GM18909 (cell line): ENCODE measurements around the gene LRP6.
"Not testable (repeated sequence)": the region's sequence is repeated elsewhere in the genome, so short reads cannot be mapped to it uniquely, and the experiment has no call there.

Experiments
- ATAC-seq: cut with Tn5 transposase; IDR thresholded peaks from one replicate; pipeline ENCODE4 v1.9.1; 2021; ENCODE audit warnings: mild to moderate bottlenecking; ENCODE audit not compliant: unreplicated experiment, poor library complexity

The LRP6 gene

DNA sequence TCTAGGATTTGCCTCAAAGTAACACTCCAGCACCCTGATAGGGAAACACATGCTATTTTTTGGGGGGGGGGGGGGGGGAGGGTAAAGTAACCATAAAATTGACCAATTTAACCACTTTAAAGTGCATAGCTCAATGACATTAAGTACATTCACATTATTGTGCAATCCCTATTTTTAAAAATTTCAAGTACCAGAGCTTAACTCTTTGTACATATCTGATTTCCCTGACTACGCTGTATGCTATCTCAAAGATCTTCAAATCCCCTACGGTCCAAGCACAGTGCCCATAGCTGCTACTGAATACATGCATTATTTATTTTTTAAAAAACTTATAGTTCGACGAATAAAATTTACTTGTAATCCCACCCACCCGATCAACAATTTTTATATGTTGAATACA, 133.1 kb downstream of the LRP6 start:
- no peak for ATAC-seq

DNA sequence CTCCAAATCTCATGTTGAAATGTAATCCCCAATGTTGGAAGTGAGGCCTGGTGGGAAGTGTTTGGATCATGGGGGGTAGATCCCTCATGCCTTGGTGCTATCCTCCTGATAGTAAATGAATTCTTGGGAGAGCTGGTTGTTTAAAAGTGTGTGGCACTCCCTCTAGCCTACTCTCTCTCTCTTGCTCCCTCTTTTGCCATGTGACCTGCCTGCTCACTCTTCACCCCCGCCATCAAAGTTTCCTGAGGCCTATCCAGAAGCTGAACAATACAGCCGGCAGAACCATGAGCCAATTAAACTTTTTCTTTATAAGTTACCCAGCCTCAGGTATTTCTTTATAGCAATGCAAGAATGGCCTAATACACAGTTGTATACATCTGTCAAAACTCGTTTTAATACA, 133.6 kb downstream of the LRP6 start:
- ATAC-seq: no peak

DNA sequence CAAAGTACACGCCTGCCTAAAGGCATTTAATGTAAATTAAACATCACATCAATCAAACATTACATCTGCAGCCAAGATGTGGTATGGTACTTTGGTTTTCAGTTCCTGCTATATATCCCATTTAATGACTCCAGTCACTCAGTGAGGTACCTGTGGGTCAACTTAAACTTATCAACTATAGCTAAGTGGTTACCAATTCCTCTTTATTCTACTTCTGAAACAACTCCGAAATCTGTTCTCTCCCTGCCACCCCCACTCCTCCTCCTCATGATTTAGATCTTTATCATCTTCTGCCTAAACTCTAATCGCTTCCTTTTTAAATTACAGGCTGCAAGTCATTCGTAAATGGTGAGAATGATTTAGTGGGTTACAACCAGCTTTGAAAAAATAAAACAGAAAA, 138.2 kb downstream of the LRP6 start:
- no peak for ATAC-seq

DNA sequence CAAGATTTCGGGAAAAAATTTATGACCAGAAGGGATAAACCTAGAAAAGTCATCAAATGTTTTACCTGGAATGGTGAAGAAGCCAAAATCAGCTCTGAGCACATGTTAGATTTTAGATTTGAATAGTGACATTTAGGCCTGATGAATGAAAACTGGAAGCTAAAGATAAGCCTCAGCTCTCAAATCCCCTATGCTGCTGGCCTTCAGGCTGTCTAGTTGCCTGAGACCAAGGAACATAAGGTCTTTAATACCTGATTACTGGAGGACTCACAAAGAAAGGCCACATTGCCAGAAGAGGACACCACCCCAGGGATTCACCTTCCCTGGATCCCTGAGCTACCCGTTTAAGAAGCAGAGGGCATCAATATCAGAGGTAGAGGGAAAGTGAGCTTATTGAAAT, 139.5 kb downstream of the LRP6 start:
- no peak for ATAC-seq

DNA sequence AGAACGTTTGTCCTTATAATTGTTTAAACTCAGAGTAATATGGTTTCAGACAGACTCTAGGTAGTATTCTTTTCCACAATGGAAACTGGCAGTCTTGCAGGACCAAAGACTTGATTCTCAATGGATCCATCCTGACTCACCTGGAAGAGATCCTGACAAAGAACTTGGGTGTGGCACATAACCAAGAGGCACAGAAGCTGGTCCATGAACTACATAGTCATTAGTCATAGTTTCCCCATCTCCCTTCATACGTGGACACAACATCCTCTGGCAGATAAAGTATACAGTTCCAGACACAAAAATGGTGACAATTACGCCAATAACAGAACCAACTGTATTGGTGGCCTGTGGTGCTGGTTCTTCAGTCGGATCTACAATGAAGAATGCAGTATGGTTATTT, 140.3 kb downstream of the LRP6 start:
- no peak for ATAC-seq

DNA sequence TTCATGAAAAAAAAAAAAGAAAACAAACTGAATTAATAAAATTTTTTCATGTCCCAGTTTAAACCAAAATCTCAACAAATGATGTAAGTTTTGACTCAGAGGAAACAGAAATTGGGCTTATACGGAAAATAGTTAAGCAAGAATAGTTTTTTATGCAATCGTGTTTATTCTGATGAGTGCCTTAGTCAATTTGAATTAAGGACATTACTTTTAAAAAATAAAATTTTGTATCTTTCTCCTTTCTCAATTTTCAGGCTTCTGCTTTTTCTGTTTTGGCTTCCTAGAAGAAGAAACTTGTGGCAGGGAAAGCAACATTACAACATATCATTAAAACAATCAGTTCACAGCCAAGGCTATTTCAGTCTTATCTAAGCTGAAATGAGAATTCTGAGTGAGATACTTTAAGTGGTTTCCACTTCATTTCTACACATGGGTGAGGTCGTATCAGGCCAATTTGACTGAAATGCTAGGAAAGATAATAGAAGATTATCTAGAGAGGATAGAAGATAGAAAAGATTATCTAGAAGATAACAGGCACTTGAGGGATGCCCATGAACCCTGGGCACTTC, 143.7 kb downstream of the LRP6 start:
- no peak for ATAC-seq

DNA sequence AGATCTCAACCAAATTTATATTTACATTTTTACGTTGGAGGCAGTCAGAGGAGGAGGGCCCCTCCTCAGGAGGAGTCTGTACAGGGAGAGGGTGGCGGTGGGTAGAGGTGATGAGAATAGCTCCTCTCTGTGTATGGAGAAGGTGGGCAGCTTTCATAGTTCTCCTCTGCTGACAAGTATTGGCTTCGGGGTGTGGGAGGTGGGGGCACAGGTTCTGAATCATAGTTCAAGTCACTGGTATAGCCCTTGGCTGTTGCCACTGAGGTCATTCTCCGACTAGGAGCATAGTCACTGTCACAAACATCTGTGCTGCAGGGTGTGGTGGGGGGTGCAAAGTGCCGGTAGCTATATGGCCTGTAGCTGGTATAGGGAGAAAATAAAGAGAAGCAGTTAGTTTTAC, 145.8 kb downstream of the LRP6 start:
- no peak for ATAC-seq

DNA sequence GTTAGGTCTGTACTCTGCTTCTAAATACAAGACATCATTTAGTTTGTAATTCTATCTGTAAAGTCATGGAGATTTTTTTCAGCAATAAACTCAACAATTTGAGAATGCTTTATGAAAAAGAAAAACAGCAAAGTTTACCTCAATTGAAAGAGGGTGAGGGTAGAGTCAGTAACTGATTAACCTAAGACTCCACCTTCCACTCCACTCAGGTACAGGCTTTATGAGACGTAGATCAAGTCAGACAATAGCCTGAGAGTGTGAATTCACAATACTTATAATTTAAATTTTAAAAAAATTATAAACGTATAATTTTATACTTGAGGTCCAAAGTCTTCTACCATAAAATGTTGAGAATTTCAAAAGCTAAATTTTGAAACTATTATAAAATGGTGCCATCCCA, 150.2 kb downstream of the LRP6 start:
- ATAC-seq: no peak

DNA sequence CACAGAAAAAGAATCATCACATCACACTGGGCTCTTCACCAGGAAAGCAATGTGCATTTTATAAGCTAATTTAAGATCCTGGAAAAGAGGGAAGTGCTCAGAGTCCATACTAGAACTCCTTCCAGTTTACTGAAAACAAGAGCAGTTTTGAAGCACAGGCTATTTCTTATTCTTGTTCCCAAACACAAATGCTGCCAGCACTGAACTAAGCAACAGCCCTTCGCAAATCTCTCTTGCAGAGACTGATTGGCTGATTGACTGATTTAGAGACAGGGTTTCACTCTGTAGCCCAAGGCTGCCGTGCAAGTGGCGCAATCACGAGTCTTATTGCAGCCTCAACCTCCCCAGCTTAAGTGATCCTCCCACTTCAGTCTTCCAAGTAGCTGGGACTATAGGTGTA, 151.3 kb downstream of the LRP6 start:
- ATAC-seq: no peak

DNA sequence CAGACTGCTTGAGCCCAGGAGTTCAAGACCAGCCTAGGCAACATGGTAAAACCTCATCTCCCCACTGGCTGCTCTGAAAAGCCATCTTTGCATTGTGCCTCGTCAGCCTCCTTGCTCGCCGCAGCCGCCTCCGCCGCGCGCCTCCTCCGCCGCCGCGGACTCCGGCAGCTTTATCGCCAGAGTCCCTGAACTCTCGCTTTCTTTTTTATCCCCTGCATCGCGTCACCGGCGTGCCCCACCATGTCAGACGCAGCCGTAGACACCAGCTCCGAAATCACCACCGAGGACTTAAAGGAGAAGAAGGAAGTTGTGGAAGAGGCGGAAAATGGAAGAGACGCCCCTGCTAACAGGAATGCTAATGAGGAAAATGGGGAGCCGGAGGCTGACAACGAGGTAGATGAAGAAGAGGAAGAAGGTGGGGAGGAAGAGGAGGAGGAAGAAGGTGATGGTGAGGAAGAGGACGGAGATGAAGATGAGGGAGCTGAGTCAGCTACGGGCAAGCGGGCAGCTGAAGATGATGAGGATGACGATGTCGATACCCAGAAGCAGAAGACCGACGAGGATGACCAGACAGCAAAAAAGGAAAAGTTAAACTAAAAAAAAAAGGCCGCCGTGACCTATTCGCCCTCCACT, 155.8 kb downstream of the LRP6 start:
- not testable (repeated sequence) for ATAC-seq

DNA sequence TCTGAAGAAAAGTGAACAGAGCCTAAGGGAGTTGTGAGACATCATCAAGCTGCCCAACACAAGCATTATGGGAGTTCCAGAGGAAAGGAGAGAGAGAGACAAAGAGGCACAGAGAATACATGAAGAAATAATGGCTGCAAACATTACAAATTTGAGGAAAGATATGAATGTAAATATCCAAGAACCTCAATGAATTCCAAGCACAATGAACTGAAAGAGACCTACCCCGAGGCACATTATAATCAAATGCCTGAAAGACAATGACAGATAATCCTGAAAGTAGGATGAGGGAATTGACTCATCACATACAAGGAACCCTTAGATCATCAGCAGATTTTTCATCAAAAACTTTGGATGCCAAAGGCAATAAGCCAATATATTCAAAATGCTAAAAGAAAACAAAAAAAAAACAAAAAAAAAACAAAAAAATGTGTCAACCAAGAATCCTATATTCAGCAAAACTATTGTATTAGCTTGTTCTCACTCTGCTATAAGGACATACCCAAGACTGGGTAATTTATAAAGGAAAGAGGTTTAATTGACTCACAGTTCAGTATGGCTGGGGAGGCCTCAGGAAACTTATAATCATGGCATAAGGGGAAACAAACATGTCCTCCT, 158.3 kb downstream of the LRP6 start:
- no peak for ATAC-seq

DNA sequence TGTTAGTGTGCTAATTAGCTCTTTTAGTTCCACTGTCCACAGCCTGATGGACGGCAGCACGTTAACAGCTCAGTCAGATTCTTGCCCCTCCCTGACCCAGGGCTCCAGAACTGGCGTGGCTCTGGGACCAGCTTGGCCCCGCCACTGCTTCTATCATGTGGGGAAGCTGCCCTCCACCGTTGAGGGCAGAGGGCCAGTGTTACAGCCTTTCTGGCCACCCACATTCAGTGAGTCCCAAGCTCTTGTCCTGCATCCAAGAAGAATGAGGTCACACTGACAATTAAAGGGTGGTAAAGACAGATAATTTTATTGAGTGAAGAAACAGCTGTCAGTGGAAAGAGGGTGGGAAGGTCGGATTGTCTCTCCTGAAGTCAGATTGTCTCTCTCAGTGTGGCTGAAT, 159.2 kb downstream of the LRP6 start:
- ATAC-seq: no peak

DNA sequence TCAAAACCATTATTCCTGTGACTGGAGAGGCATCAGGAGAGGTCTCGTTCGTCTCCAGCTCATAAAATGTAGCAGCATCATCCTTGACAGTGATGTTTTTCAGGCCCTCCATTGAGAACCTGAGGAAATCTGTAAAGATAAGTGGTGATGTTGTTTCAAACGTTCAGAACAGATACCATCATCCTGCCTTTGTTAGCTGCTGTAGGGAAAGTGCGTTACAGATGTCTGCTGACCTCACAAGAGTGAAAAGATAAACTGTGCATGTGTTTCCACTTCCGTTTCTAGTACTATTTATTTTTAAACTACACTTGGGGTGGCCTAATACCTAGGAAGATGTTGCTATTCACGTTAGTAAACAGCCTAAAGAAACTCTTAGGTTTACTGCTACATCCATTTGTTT, 167.7 kb downstream of the LRP6 start:
- no peak for ATAC-seq

DNA sequence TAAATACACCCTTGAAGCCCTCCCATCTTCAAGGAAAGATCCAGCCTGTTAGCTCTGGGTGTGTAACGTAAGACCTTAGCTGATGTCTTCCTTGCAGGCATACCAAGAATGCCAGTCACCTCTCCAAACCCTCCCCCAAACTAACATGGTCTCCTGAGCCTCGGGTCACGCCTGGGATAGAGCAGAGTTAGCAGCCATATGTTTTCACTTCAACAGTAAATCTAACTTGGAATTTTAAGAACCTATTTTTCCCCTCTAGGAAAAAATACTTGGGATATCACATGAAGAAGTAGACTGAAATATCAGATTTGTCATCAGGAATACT, 168.2 kb downstream of the LRP6 start:
- no peak for ATAC-seq

DNA sequence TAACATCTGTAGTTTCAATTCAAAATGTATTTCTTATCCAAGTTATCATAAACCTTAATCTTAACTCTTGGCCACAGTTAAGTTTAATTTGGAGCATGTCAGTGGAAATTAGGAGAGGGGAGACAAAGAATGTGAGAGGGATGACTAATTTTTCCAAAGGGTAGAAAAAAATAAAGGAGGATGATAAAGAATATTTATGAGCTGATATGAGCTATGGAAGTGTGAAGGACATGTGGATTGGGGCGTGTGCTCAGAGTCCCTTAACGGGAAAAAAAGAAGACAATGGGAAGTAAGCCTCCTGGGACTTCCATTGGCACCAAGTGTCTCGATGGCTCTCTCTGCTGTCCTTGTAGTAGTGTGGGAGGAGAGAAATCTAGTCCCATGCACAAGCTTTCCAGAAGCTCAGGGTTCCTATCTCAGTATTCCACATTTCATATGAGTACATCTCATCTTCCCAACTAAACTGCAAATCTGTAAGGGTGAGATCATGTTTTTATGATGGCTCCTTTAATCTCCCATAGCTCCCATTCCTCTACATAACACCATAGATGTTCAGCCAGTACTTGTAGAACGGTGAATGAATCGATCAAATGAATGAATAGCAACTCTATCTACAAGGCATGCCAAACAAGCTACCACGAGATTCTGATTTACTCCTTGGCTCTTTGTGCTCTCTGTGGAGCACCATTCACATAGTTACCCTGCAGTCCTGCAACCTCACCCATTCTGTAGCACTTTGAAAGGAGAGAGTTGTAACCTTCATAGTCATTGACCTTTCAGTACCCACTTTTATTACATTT, 168.8 kb downstream of the LRP6 start:
- no peak for ATAC-seq

DNA sequence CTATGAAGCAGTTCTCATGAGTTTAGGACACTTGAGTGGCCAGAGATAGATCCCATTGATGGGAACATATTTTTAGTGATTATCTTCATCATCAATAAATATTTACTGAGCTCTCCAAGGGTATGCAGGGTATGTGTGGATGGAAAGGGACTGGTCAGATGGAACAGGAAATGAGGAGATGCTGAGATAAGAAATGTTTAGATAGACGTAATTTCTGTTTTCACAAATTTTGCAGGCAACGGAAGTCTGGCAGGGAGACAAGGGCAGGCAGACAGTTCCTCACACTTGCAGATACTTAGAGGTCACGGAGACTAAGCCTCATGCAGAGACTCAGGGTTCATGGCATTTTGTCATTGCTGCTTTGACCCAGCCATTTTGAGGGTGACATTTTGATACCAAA, 171.8 kb downstream of the LRP6 start:
- no peak for ATAC-seq

DNA sequence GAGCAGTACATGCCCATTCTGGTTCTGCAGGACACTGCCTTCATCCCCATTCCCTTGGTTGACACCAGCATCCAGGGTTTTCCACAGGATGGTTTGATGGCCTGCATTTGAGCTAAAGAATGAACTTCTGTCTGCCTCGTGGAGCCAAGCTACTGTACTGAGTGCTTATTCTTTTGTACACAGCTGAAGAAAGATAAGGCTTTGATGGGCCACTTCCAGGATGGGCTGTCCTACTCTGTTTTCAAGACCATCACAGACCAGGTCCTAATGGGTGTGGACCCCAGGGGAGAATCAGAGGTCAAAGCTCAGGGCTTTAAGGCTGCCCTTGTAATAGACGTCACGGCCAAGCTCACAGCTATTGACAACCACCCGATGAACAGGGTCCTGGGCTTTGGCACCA, 172.4 kb downstream of the LRP6 start:
- ATAC-seq: no peak

DNA sequence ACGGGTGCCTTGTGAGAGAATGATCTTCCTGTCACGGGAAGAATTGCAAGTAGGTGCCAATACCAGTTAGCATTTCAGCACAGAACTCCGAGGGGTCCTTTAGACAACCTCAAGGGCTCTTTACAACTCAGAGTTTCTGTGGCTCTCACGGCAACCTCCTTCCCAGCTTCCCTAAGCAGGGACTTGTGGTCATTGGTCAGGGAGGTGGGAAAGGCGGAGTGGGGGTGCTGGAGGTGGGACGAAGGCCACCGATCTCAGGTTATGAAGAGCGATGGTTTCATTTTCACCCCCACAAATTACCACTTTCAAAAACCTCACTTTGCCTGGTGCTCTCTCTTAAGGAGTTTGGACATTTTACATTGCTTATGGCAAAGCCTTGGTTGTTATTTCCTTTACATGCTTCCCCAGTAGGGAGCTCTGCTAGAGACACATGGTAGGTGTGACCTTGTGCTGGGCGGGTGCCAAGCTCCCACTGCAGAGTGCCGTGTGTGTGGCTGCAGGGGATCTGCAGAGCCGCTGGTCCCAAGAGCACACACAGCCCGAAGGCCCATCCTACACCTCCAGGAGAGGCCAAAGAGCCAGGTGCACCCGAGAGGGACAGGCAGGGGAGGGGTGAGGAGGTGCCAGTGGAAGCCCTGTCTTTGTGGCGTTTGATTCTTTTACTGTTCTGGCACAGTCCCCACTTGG, 174.7 kb downstream of the LRP6 start:
- ATAC-seq: no peak

DNA sequence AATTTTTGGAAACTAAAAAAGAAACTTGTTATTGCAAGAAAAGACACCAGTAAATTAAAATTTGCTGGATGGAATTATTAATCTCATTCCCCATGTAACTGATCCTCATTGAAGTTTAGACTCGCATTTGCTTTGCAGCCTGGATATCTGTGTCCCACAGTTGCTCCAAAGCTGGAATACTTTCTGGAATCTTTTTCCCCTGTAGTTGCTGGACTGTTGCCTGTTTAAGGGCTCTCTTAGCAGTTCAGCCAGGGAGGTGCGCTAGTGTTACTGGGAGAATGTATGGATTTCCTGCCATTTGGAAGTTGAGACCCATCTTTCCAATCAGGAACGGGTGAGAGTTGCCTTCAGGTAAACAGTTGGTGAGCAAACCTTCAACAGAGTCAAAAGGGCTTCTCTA, 175.8 kb downstream of the LRP6 start:
- ATAC-seq: no peak

DNA sequence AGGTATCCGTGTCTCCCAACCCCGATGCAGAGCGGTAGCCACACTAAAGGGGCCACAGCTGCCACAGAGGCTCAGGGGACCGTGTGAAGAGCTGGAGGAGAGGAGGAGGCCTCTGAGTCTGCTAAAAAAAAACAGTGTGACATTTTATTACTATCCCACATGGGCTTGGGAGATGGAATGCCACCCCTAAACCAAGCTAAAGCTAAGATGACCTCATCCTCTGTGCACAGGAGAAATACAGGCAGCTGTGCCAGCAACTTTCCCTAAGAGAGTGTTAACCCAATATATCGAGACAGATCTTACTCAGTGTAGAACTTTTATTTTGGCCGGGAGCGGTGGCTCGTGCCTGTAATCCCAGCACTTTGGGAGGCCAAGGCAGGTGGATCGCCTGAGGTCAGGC, 178.1 kb downstream of the LRP6 start:
- ATAC-seq: no peak

DNA sequence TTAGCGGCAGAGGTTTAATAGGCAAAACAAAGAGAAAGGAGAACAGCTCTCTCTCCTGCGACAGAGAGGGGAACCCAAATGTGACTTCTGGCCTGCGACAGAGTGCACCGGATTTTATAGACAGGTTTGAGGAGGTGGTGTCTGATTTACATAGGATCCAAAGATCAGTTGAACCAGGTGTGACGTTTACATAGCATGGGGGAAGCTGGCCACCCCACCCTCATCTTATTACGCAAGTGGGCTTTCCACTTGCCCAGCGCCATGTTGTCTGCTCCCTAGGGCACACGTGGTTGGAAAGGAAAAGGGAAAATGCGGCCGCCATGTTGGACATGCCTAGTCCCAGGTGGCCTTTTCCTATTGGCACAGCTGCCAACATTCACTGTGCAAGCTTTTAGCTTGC, 178.7 kb downstream of the LRP6 start:
- ATAC-seq: no peak
